K562 (cell line): Measurements from ENCODE around the gene RPP38. TPM values are rescaled to one million over a fixed set of nuclear protein-coding genes. Genes with fewer than 3 reads are reported as not detected.

Experiments
- CBX1 ChIP-seq: sonication (generic); IDR thresholded peaks from 2 replicates; pipeline ENCODE4 v1.6.1; 2016; ENCODE audit warnings: antibody characterized with exemption, low read depth, mild to moderate bottlenecking
- DNMT1 ChIP-seq: fragments of 450-650 bp; IDR thresholded peaks from 2 replicates; pipeline ENCODE4 v1.6.1; 2016; ENCODE audit warnings: antibody characterized with exemption, mild to moderate bottlenecking
- ELF1 ChIP-seq: fragments of 200-800 bp; sonication (Bioruptor generic); IDR thresholded peaks from 2 replicates; pipeline ENCODE4 v1.6.1; 2016; ENCODE audit warnings: missing genetic modification characterization, missing compliant biosample characterization
- HNRNPLL ChIP-seq: fragments of 200-400 bp; formaldehyde crosslinking; IDR thresholded peaks from 2 replicates; pipeline ENCODE4 v1.6.1; 2017; ENCODE audit warnings: low read length, low read depth, mild to moderate bottlenecking; ENCODE audit not compliant: poor library complexity, severe bottlenecking
- KDM1A ChIP-seq, 2 experiments: fragments of 450-650 bp; IDR thresholded peaks; 2 replicates each; pipeline ENCODE4 v1.6.1; 2016; ENCODE audit warnings: mild to moderate bottlenecking in 2 of 2
- MAFF ChIP-seq: IDR thresholded peaks from 2 replicates; pipeline ENCODE4 v1.6.1; 2012; ENCODE audit warnings: low read length, improper control_type of control experiment
- NR0B1 ChIP-seq: fragments of 450-650 bp; IDR thresholded peaks from one replicate; pipeline ENCODE4 v1.6.1; 2018; ENCODE audit warnings: mild to moderate bottlenecking, moderate library complexity; ENCODE audit not compliant: partially characterized antibody
- PBX2 ChIP-seq, 2 experiments: IDR thresholded peaks in 1 of 2; conservative IDR thresholded peaks in 1 of 2; 2 replicates each; pipeline ENCODE4 v1.6.1; 2016; ENCODE audit warnings: low read depth in 2 of 2, mild to moderate bottlenecking in 1 of 2, missing compliant biosample characterization in 1 of 2, missing genetic modification characterization in 1 of 2, moderate library complexity in 1 of 2
- SMAD2 ChIP-seq: fragments of 150-350 bp; IDR thresholded peaks from 2 replicates; pipeline ENCODE4 v1.6.1; 2014; ENCODE audit warnings: low read depth, mild to moderate bottlenecking, low read length
- SOX6 ChIP-seq: fragments of 450-650 bp; IDR thresholded peaks from 2 replicates; pipeline ENCODE4 v1.6.1; 2014; ENCODE audit warnings: mild to moderate bottlenecking
- SRSF3 ChIP-seq: fragments of 200-400 bp; formaldehyde crosslinking; IDR thresholded peaks from 2 replicates; pipeline ENCODE4 v1.6.1; 2016; ENCODE audit warnings: mild to moderate bottlenecking, low read length, moderate library complexity; ENCODE audit not compliant: insufficient read depth
- SUPT5H ChIP-seq: fragments of 450-650 bp; IDR thresholded peaks from 2 replicates; pipeline ENCODE4 v1.6.1; 2016
- TCF3 ChIP-seq: sonication (generic); formaldehyde crosslinking; IDR thresholded peaks from 2 replicates; pipeline ENCODE4 v1.4.0; 2020; ENCODE audit warnings: mild to moderate bottlenecking, missing genetic modification reagents
- TEAD4 ChIP-seq, 2 experiments: sonication (generic) in 1 of 2; formaldehyde crosslinking in 1 of 2; IDR thresholded peaks; 2 replicates each; pipeline versions ENCODE4 v1.6.1 to v1.8.0; 2012 to 2022; ENCODE audit warnings: borderline replicate concordance in 1 of 2, inconsistent platforms in 1 of 2, low read length in 1 of 2, mild to moderate bottlenecking in 1 of 2, missing genetic modification reagents in 1 of 2
- THAP12 ChIP-seq: fragments of 250-450 bp; sonication (Bioruptor Pico); IDR thresholded peaks from 2 replicates; pipeline ENCODE4 v1.9.0; 2021; ENCODE audit warnings: mild to moderate bottlenecking, inconsistent platforms
- ZKSCAN1 ChIP-seq: fragments of 150-350 bp; IDR thresholded peaks from 2 replicates; pipeline ENCODE4 v1.6.1; 2016; ENCODE audit warnings: low read depth, low read length
- polyA plus RNA-seq, 8 experiments: library from polyadenylated mRNA; depleted of rRNA in 4 of 8; stranded (reverse) in 5 of 8; unstranded in 3 of 8; fragments of >200 nt; fragmentation: Nextera tagmentation in 2 of 8; fragmentation: Illumina TruSeq in 1 of 8; extraction: Ambion mirVana in 2 of 8; extraction: Trizol in 1 of 8; gene quantifications; 2 replicates each; pipeline versions ENCODE4 v1.2.1 to v1.2.3, GENCODE V29; 2011 to 2014; ENCODE audit warnings: inconsistent platforms in 1 of 8, missing spikeins in 1 of 8
- total RNA-seq, 7 experiments: library from RNA; depleted of rRNA in 6 of 7; stranded (reverse); fragments of >200 nt in 6 of 7; fragmentation: Illumina TruSeq in 2 of 7; extraction: Trizol in 2 of 7; gene quantifications; 2 replicates each; pipeline versions ENCODE4 v1.2.1 to v1.2.3, GENCODE V29; 2011 to 2021; ENCODE audit warnings: low replicate concordance in 1 of 7
- TF ChIP-seq, protein P1 (sequence below): IDR thresholded peaks from 3 replicates; pipeline ENCODE4 v1.6.1; 2011; ENCODE audit warnings: borderline replicate concordance, mild to moderate bottlenecking, moderate library complexity; ENCODE audit not compliant: insufficient read length; ENCODE audit errors: extremely low read depth
- TF ChIP-seq, protein P2 (sequence below): sonication (generic); formaldehyde crosslinking; IDR thresholded peaks from 2 replicates; pipeline ENCODE4 v1.8.1; 2022; ENCODE audit warnings: missing genetic modification reagents

Gene RPP38
- total and polyA plus RNA-seq, 9 of the 15 experiments (the other 6 are each of a cell fraction or from before 2014, with no cell fraction given) = 26.3 to 58.6 (median 33.8) TPM

DNA sequence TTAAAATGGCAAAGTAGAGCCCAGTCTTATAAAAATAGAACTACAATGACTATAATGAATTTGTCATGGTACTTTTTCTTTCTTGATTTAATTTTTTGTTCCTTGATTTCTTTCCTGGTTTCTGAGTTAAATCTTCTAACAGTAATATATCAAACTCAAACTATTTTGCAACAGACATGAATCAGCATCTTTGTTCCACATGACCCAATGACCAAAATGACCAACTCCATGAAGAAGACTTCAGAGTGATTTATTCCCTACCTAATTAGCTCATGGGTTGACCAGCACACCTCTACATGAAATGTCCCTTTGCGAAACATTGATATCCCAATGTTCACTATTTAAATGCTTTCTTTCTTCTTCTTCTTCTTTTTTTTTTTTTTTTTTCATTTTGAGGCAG is 40.5 kb downstream of the RPP38 start (continued):
- no peak for TF ChIP-seq NR0B1
- TF ChIP-seq TEAD4 (IDR thresholded peaks at IDR 0.05; ENCODE audit: low read length) = no peak
- no peak for TF ChIP-seq TEAD4 (CRISPR knock-in tag; IDR thresholded peaks at IDR 0.05; ENCODE audit: borderline replicate concordance)
- peak; percentile 48; the same call in 1 of the 2 replicates for TF ChIP-seq MAFF
- TF ChIP-seq SUPT5H = no peak
- TF ChIP-seq SOX6 = no peak
- no peak for TF ChIP-seq DNMT1
- TF ChIP-seq SMAD2 = no peak
- TF ChIP-seq ZKSCAN1 = no peak
- TF ChIP-seq KDM1A (IDR thresholded peaks at IDR 0.05) = no peak
- no peak for TF ChIP-seq TCF3 (CRISPR knock-in tag)
- no peak for TF ChIP-seq CBX1
- TF ChIP-seq SRSF3 = no peak
- TF ChIP-seq, protein P1, sequence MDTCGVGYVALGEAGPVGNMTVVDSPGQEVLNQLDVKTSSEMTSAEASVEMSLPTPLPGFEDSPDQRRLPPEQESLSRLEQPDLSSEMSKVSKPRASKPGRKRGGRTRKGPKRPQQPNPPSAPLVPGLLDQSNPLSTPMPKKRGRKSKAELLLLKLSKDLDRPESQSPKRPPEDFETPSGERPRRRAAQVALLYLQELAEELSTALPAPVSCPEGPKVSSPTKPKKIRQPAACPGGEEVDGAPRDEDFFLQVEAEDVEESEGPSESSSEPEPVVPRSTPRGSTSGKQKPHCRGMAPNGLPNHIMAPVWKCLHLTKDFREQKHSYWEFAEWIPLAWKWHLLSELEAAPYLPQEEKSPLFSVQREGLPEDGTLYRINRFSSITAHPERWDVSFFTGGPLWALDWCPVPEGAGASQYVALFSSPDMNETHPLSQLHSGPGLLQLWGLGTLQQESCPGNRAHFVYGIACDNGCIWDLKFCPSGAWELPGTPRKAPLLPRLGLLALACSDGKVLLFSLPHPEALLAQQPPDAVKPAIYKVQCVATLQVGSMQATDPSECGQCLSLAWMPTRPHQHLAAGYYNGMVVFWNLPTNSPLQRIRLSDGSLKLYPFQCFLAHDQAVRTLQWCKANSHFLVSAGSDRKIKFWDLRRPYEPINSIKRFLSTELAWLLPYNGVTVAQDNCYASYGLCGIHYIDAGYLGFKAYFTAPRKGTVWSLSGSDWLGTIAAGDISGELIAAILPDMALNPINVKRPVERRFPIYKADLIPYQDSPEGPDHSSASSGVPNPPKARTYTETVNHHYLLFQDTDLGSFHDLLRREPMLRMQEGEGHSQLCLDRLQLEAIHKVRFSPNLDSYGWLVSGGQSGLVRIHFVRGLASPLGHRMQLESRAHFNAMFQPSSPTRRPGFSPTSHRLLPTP = no peak
- TF ChIP-seq HNRNPLL = no peak
- TF ChIP-seq, protein P2, sequence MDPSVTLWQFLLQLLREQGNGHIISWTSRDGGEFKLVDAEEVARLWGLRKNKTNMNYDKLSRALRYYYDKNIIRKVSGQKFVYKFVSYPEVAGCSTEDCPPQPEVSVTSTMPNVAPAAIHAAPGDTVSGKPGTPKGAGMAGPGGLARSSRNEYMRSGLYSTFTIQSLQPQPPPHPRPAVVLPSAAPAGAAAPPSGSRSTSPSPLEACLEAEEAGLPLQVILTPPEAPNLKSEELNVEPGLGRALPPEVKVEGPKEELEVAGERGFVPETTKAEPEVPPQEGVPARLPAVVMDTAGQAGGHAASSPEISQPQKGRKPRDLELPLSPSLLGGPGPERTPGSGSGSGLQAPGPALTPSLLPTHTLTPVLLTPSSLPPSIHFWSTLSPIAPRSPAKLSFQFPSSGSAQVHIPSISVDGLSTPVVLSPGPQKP = no peak
- no peak for TF ChIP-seq PBX2 (CRISPR knock-in tag; IDR thresholded peaks at IDR 0.05; ENCODE audit: low read depth)
- TF ChIP-seq PBX2 (tag; conservative IDR thresholded peaks at IDR 0.05; ENCODE audit: low read depth) = peak; percentile 96
- no peak for TF ChIP-seq THAP12 (CRISPR knock-in tag)
- no peak for TF ChIP-seq ELF1 (tag)
